ENCODE data around the gene CLIC3.

Gene CLIC3

GRCh38 chr9:136949817-136950655 lies 46.3 kb downstream of the CLIC3 start:
- DNase-seq, result peak; percentile 94

- no peak for DNase-seq
These were observed 47.0 kb downstream of the CLIC3 start for GRCh38 chr9:136949239-136949816.

GRCh38 chr9:136947955-136948510 lies 48.3 kb downstream of the CLIC3 start:
- no peak for DNase-seq

GRCh38 chr9:136947028-136947891 lies 49.1 kb downstream of the CLIC3 start:
- no peak for DNase-seq

- DNase-seq, result no peak
These were observed 49.9 kb downstream of the CLIC3 start for GRCh38 chr9:136946228-136947027.

GRCh38 chr9:136945333-136946227 lies 50.8 kb downstream of the CLIC3 start:
- no peak for DNase-seq
